Lung (tissue), 12 donors: ENCODE measurements around the gene PKN3. TPM values are rescaled to one million over a fixed set of nuclear protein-coding genes. Genes with fewer than 3 reads are reported as not detected.

ENCODE experiments used
- ATAC-seq: fragments of 200-7000 bp; cut with Tn5 transposase; one replicate; pipeline ENCODE4 v1.9.1; 2020; ENCODE audit warnings: moderate number of reproducible peaks; ENCODE audit not compliant: insufficient read depth, low FRiP score
- DNase-seq, 3 donors: peaks; one replicate each; pipeline ENCODE4 v3.0.0-alpha.2; 2013 to 2017
- H3K27ac ChIP-seq, 2 donors: one replicate each; pipeline ENCODE4 v1.5.1; 2013; ENCODE audit warnings: mild to moderate bottlenecking in 2 of 2, moderate library complexity in 2 of 2, control low read depth in 1 of 2, inconsistent platforms in 1 of 2, low read depth in 1 of 2, low read length in 1 of 2
- H3K27me3 ChIP-seq, 3 donors: one replicate each; pipeline ENCODE4 v1.5.1; 2013; ENCODE audit warnings: low read length in 2 of 3; ENCODE audit not compliant: control insufficient read depth in 3 of 3, insufficient read depth in 3 of 3
- H3K36me3 ChIP-seq, 4 donors: one replicate each; pipeline ENCODE4 v1.5.1; 2013; ENCODE audit warnings: low read length in 4 of 4, mild to moderate bottlenecking in 1 of 4, moderate library complexity in 1 of 4; ENCODE audit not compliant: control insufficient read depth in 4 of 4, insufficient read depth in 4 of 4
- H3K4me1 ChIP-seq, 5 donors: one replicate each; pipeline ENCODE4 v1.5.1; 2013; ENCODE audit warnings: low read length in 5 of 5, mild to moderate bottlenecking in 2 of 5, moderate library complexity in 1 of 5; ENCODE audit not compliant: control insufficient read depth in 5 of 5, insufficient read depth in 5 of 5
- H3K4me3 ChIP-seq: one replicate; pipeline ENCODE4 v1.5.1; 2013; ENCODE audit warnings: mild to moderate bottlenecking, control low read depth, moderate library complexity
- H3K9ac ChIP-seq, 2 donors: one replicate each; pipeline ENCODE4 v1.5.1; 2013; ENCODE audit warnings: low read length in 2 of 2, control low read depth in 1 of 2; ENCODE audit not compliant: insufficient read depth in 1 of 2
- H3K9me3 ChIP-seq, 4 donors: one replicate each; pipeline ENCODE4 v1.5.1; 2013; ENCODE audit warnings: low read length in 3 of 4, mild to moderate bottlenecking in 1 of 4, moderate library complexity in 1 of 4; ENCODE audit not compliant: control insufficient read depth in 4 of 4, insufficient read depth in 3 of 4
- whole genome bisulfite sequencing, 2 donors: extraction: QIAGEN DNeasy Blood & Tissue Kit; methylation state at CpG; one replicate each; pipeline ENCODE4 v1.1.7; 2013; 5-methylcytosine and 5-hydroxymethylcytosine counted together
- polyA plus RNA-seq, 2 donors: library from polyadenylated mRNA; stranded (reverse); fragments of 200-250 nt; gene quantifications; one replicate each; pipeline ENCODE4 v1.2.1, GENCODE V29; 2013
- total RNA-seq, 2 donors: library from RNA; depleted of rRNA in 1 of 2; stranded (reverse); fragments of >200 nt in 1 of 2; gene quantifications; one replicate each; pipeline ENCODE4 v1.2.1, GENCODE V29; 2014 to 2021
- TF ChIP-seq, protein P1 (sequence below): IDR thresholded peaks from 2 replicates; pipeline ENCODE4 v1.5.1; 2012; ENCODE audit warnings: mild to moderate bottlenecking; ENCODE audit errors: control extremely low read depth, extremely low read depth
- donor health status: control.
- donor health status: control.
- donor health status: Bipolar disorder and iron deficiency.
- donor health status: healthy.
- donor health status: DM: yes; HTN: yes; CAD: no.

The PKN3 gene
- total and polyA plus RNA-seq, 4 donors, result 4.1 to 19.3 (median 10.8) TPM

DNA sequence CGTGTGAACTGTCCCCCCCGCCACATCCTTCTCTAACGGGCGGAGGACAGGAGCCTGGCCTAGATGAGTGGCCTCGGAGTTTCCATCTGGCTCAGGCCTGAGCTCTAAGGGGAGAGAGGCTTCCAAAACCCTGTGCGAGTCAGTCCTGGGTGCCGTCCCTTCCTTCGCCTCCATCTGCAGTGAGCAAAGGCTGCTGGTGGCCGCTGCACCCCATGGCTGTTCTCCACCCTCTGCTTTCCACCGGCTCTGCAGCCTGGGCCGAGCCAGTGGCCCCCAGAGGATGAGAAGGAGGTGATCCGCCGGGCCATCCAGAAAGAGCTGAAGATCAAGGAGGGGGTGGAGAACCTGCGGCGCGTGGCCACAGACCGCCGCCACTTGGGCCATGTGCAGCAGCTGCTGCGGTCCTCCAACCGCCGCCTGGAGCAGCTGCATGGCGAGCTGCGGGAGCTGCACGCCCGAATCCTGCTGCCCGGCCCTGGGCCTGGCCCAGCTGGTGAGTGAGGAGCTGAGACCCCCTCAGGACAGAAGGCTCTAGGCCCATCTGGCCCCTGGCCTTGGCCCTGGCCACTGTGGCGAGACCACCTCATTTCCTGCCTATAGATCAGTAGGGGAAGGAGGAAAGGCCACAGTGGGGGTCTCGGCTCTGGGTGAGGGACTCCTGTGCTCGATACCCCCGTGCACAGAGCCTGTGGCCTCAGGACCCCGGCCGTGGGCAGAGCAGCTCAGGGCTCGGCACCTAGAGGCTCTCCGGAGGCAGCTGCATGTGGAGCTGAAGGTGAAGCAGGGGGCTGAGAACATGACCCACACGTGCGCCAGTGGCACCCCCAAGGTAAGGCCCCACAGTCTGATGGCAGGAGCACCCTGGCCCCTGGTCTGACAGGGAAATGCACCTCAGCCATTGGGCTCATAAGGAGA is 3.0 kb downstream of the PKN3 start:
- H3K27ac ChIP-seq, result peak overlapping the region; percentile 6 to 7
- no peak for DNase-seq

DNA sequence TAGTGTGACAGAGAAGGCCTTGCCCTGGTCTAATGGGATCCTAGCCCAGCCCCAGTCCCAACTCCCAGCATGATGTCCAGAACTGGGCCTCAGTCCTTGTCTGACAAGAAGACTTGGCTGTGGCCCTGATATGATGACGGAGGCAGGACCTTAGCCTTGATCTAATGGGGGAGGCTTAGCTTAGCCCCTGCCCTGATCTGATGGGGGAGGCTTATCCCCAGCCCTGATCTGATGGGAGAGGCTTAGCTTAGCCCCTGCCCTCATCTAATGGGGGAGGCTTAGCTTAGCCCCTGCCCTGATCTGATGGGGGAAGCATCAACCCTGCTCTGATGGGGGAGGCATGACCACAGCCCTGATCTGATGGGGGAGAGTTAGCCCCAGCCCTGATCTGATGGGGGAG is 3.7 kb downstream of the PKN3 start:
- TF ChIP-seq, protein P1, sequence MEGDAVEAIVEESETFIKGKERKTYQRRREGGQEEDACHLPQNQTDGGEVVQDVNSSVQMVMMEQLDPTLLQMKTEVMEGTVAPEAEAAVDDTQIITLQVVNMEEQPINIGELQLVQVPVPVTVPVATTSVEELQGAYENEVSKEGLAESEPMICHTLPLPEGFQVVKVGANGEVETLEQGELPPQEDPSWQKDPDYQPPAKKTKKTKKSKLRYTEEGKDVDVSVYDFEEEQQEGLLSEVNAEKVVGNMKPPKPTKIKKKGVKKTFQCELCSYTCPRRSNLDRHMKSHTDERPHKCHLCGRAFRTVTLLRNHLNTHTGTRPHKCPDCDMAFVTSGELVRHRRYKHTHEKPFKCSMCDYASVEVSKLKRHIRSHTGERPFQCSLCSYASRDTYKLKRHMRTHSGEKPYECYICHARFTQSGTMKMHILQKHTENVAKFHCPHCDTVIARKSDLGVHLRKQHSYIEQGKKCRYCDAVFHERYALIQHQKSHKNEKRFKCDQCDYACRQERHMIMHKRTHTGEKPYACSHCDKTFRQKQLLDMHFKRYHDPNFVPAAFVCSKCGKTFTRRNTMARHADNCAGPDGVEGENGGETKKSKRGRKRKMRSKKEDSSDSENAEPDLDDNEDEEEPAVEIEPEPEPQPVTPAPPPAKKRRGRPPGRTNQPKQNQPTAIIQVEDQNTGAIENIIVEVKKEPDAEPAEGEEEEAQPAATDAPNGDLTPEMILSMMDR, result no peak
- Histone ChIP-seq H3K27ac (no peak overlapping the region), H3K9me3 (no peaks in the 10 kb centered on the region), H3K27me3 (no peaks in the 10 kb centered on the region), H3K36me3 (peaks cover 0 to 3% (median 0%) of the 10 kb centered on the region in 4 donors), H3K9ac (no peak overlapping the region), H3K4me1 (peaks cover 0 to 5% (median 0%) of the 10 kb centered on the region in 5 donors), H3K4me3 (no peak overlapping the region)
- ATAC-seq (no peak), DNase-seq (no peak)
- WGBS, 2 donors, result 94 to 98% methylated on average over 1 of the region's 1 CpG

More for the DNA sequence above, 3.0 kb downstream of the PKN3 start:
- Histone ChIP-seq H3K27me3 (no peaks in the 10 kb centered on the region), H3K4me3 (no peak overlapping the region), H3K4me1 (peaks cover 0 to 5% (median 0%) of the 10 kb centered on the region in 5 donors), H3K36me3 (peaks cover 0 to 3% (median 0%) of the 10 kb centered on the region in 4 donors), H3K9ac (no peak overlapping the region), H3K9me3 (no peaks in the 10 kb centered on the region)
- TF ChIP-seq, protein P1, result no peak
- ATAC-seq, result no peak
- WGBS, 2 donors, result 93 to 94% methylated on average over 36 of the region's 36 CpGs

DNA sequence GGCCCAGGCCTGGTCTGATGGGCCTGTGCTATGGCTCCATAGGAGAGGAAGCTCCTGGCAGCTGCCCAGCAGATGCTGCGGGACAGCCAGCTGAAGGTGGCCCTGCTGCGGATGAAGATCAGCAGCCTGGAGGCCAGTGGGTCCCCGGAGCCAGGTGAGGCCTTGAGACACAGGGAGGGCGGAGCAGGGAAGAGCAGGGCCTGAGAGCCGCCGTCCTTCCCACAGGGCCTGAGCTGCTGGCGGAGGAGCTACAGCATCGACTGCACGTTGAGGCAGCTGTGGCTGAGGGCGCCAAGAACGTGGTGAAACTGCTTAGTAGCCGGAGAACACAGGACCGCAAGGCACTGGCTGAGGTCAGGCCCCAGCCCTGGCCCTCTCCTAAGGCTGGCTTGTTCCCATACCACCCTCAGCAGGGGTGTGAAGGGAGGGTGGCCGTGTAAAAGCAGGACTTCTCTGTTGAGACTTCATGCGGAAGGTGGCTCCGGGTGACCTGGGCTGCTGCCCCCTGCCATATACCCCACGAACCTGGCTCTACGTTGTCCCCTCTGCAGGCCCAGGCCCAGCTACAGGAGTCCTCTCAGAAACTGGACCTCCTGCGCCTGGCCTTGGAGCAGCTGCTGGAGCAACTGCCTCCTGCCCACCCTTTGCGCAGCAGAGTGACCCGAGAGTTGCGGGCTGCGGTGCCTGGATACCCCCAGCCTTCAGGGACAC is 4.5 kb downstream of the PKN3 start:
- Histone ChIP-seq H3K9me3 (no peaks in the 10 kb centered on the region), H3K27ac (no peak overlapping the region), H3K36me3 (peaks cover 0 to 3% (median 0%) of the 10 kb centered on the region in 4 donors), H3K27me3 (no peaks in the 10 kb centered on the region), H3K4me3 (no peak overlapping the region), H3K9ac (no peak overlapping the region), H3K4me1 (peaks cover 0 to 5% (median 0%) of the 10 kb centered on the region in 5 donors)
- TF ChIP-seq, protein P1, result no peak
- DNase-seq (no peak), ATAC-seq (no peak)
- WGBS, 2 donors, result 86 to 88% methylated on average over 23 of the region's 23 CpGs
